GM12878 (cell line): ENCODE results near the gene GNAQ. TPM values are rescaled to one million over a fixed set of nuclear protein-coding genes. Genes with fewer than 3 reads are reported as not detected.

Source experiments
- ATAC-seq: fragments of 200-7000 bp; cut with Tn5 transposase; 3 replicates; pipeline ENCODE4 v1.9.1; 2020; ENCODE audit warnings: mild to moderate bottlenecking, moderate library complexity
- BruUV-seq: library from RNA; stranded (reverse); fragments of 400-500 nt; replicated peaks from 2 replicates; lab custom pipeline; 2021; lab: Mats Ljungman, UMichigan
- CTCF ChIA-PET: fragments of 300-600 bp; sonication (Branson Sonifier 250); formaldehyde crosslinking; extraction: SDS; loops from one replicate; lab custom pipeline; 2021; ENCODE audit warnings: inconsistent platforms; lab: Yijun Ruan, JAX
- POLR2A ChIA-PET: fragments of 350-600 bp; formaldehyde crosslinking; extraction: SDS; loops from one replicate; lab custom pipeline; 2021; ENCODE audit warnings: inconsistent platforms; lab: Charles Lee
- RAD21 ChIA-PET: fragments of 300-600 bp; sonication (Branson Sonifier 250); formaldehyde crosslinking; loops from one replicate; lab custom pipeline; 2023; ENCODE audit warnings: antibody characterized with exemption; ENCODE audit not compliant: unreplicated experiment; lab: Charles Lee
- SMC1A ChIA-PET: fragments of 300-600 bp; sonication (Branson Sonifier 250); formaldehyde crosslinking; loops from one replicate; lab custom pipeline; 2023; ENCODE audit not compliant: unreplicated experiment, uncharacterized antibody; lab: Charles Lee
- DNase-seq: peaks from one replicate; pipeline ENCODE4 v3.0.0-alpha.2; 2011; ENCODE audit warnings: low read depth, low spot score
- FAIRE-seq: peaks from 3 replicates; lab custom pipeline; 2011; peaks lifted over from hg19 to GRCh38; lab: Jason Lieb, UNC
- H2AFZ ChIP-seq: 2 replicates; pipeline ENCODE4 v1.6.0; 2011; ENCODE audit warnings: low read depth, low read length, control low read depth; ENCODE audit not compliant: control insufficient read depth
- H3K27ac ChIP-seq: 2 replicates; pipeline ENCODE4 v1.5.1; 2011; ENCODE audit warnings: control low read depth; ENCODE audit not compliant: control insufficient read depth, insufficient read depth
- H3K27me3 ChIP-seq, 2 experiments: replicated peaks in 1 of 2; 2 replicates each; pipeline versions ENCODE4 v1.6.0 to v1.6.1; 2011; ENCODE audit warnings: low read length in 1 of 2; ENCODE audit not compliant: control insufficient read depth in 2 of 2, insufficient read depth in 2 of 2
- H3K36me3 ChIP-seq, 2 experiments: 2 replicates each; pipeline ENCODE4 v1.5.1; 2011; ENCODE audit warnings: low read length in 1 of 2; ENCODE audit not compliant: control insufficient read depth in 2 of 2, insufficient read depth in 2 of 2
- H3K4me1 ChIP-seq: 2 replicates; pipeline ENCODE4 v1.6.1; 2011; ENCODE audit warnings: mild to moderate bottlenecking, low read length, moderate library complexity, mixed read lengths; ENCODE audit not compliant: control insufficient read depth, insufficient read depth
- H3K4me2 ChIP-seq: 2 replicates; pipeline ENCODE4 v1.6.0; 2011; ENCODE audit warnings: control low read depth; ENCODE audit not compliant: control insufficient read depth, insufficient read depth
- H3K4me3 ChIP-seq: fragments of 200-600 bp; sonication (generic); 2 replicates; pipeline ENCODE4 v1.5.1; 2016
- H3K79me2 ChIP-seq: 2 replicates; pipeline ENCODE4 v1.6.0; 2011; ENCODE audit warnings: low read length; ENCODE audit not compliant: control insufficient read depth, insufficient read depth
- H3K9ac ChIP-seq: 2 replicates; pipeline ENCODE4 v1.8.0; 2011; ENCODE audit warnings: low read length, control low read depth, mixed read lengths; ENCODE audit not compliant: control insufficient read depth, insufficient read depth
- H3K9me3 ChIP-seq: replicated peaks from 3 replicates; pipeline ENCODE4 v1.5.1; 2011; ENCODE audit warnings: mild to moderate bottlenecking, low read length; ENCODE audit not compliant: control insufficient read depth, insufficient read depth
- H4K20me1 ChIP-seq: 2 replicates; pipeline ENCODE4 v1.6.0; 2011; ENCODE audit not compliant: control insufficient read depth, insufficient read depth
- E2F8 ChIP-seq: fragments of 450-650 bp; IDR thresholded peaks from 2 replicates; pipeline ENCODE4 v1.6.1; 2018; ENCODE audit warnings: mild to moderate bottlenecking, low read depth, moderate library complexity; ENCODE audit not compliant: partially characterized antibody
- EP300 ChIP-seq, 2 experiments: fragments of 150-350 bp in 1 of 2; IDR thresholded peaks; 2 replicates each; pipeline ENCODE4 v1.6.1; 2011 to 2012; ENCODE audit warnings: low read depth in 2 of 2, low read length in 2 of 2, borderline replicate concordance in 1 of 2, improper control_type of control experiment in 1 of 2, inconsistent platforms in 1 of 2; ENCODE audit not compliant: control insufficient read depth in 1 of 2
- HCFC1 ChIP-seq: fragments of 150-350 bp; IDR thresholded peaks from 2 replicates; pipeline ENCODE4 v1.6.1; 2014; ENCODE audit warnings: low read length
- HSF1 ChIP-seq: fragments of 150-350 bp; IDR thresholded peaks from 2 replicates; pipeline ENCODE4 v1.6.1; 2014; ENCODE audit warnings: mild to moderate bottlenecking, low read depth, low read length
- MXI1 ChIP-seq: fragments of 150-350 bp; IDR thresholded peaks from 2 replicates; pipeline ENCODE4 v1.6.1; 2011; ENCODE audit warnings: low read depth, mild to moderate bottlenecking, inconsistent platforms, low read length, improper control_type of control experiment
- NFIC ChIP-seq: IDR thresholded peaks from 2 replicates; pipeline ENCODE4 v1.6.1; 2012; ENCODE audit warnings: low read depth, mild to moderate bottlenecking, inconsistent platforms, low read length, moderate library complexity
- NFYA ChIP-seq: IDR thresholded peaks from 2 replicates; pipeline ENCODE4 v1.6.1; 2011; ENCODE audit warnings: low read depth, mild to moderate bottlenecking, low read length, improper control_type of control experiment, borderline replicate concordance
- SRF ChIP-seq, 2 experiments: IDR thresholded peaks; 2 replicates each; pipeline ENCODE4 v1.6.1; 2011; ENCODE audit warnings: low read depth in 2 of 2, low read length in 2 of 2, mild to moderate bottlenecking in 1 of 2, moderate library complexity in 1 of 2
- TCF7 ChIP-seq: IDR thresholded peaks from 2 replicates; pipeline ENCODE4 v1.6.1; 2014; ENCODE audit warnings: antibody characterized with exemption, borderline replicate concordance
- ZBTB11 ChIP-seq: fragments of 450-650 bp; formaldehyde crosslinking; IDR thresholded peaks from 2 replicates; pipeline ENCODE4 v1.5.0; 2022; ENCODE audit warnings: mild to moderate bottlenecking, missing genetic modification characterization
- ZNF687 ChIP-seq: fragments of 450-650 bp; IDR thresholded peaks from 2 replicates; pipeline ENCODE4 v1.6.1; 2017; ENCODE audit warnings: mild to moderate bottlenecking, moderate library complexity
- WGBS: methylation state at CpG from one replicate; pipeline ENCODE4 v1.1.6; 2016; ENCODE audit warnings: low lambda C conversion rate; ENCODE audit not compliant: insufficient replicate concordance, insufficient coverage; ENCODE audit errors: missing lambda C conversion rate; 5-methylcytosine and 5-hydroxymethylcytosine counted together
- in situ Hi-C: fragments of 300-500 bp; cut with MboI; formaldehyde crosslinking; loops from 9 replicates; pipeline ENCODE4 v1.14.3; 2018; ENCODE audit warnings: mixed read lengths
- intact Hi-C: fragments of 100-400 bp; cut with micrococcal nuclease; formaldehyde crosslinking; loops from one replicate; pipeline ENCODE4 v1.14.2; 2022; ENCODE audit not compliant: unreplicated experiment
- polyA plus RNA-seq, 11 experiments: library from polyadenylated mRNA; depleted of rRNA in 4 of 11; unstranded in 6 of 11; stranded (reverse) in 5 of 11; fragments of >200 nt; fragmentation: Nextera tagmentation in 4 of 11; fragmentation: Illumina TruSeq in 1 of 11; extraction: Ambion mirVana in 4 of 11; extraction: Trizol in 1 of 11; gene quantifications; 1 replicate in 1 of 11; 2 replicates in 10 of 11; pipeline versions ENCODE4 v1.2.1 to v1.2.3, GENCODE V29; 2011 to 2016; ENCODE audit warnings: inconsistent platforms in 2 of 11, missing spikeins in 2 of 11, low read depth in 1 of 11
- total RNA-seq, 4 experiments: library from RNA; depleted of rRNA in 3 of 4; stranded (reverse); fragments of >200 nt in 3 of 4; fragmentation: Illumina TruSeq in 1 of 4; extraction: Trizol in 1 of 4; gene quantifications; 2 replicates each; pipeline versions ENCODE4 v1.2.1 to v1.2.3, GENCODE V29; 2013 to 2021

GNAQ gene
- total and polyA plus RNA-seq, 10 of the 15 experiments (the other 5 are each of a cell fraction or from before 2014, with no cell fraction given): 0.15 to 47.2 (median 0.49) TPM

- ATAC-seq (no peak), FAIRE-seq (no peak), DNase-seq (no peak)
- Histone ChIP-seq H3K79me2 (no peaks in the 10 kb centered on the region), H3K9me3 (no peaks in the 10 kb centered on the region), H3K27me3 (no peaks in the 10 kb centered on the region; a peak in 1 of 4 replicates), H3K4me2 (no peak overlapping the region), H3K4me3 (no peak overlapping the region), H3K27ac (no peak overlapping the region), H3K4me1 (no peaks in the 10 kb centered on the region), H3K9ac (no peak overlapping the region), H2AFZ (no peak overlapping the region), H3K36me3 (no peaks in the 10 kb centered on the region), H4K20me1 (no peaks in the 10 kb centered on the region)
- ChIA-PET RAD21 (interaction anchor here (1.5 kb wide), 1 partner anchor 9 kb away, joined by 4 read pairs; no protein-coding TSS in a partner anchor), SMC1A (interaction anchor here (0.7 to 1.1 kb wide), 2 partner anchors 41 to 48 kb away, joined by 3 read pairs; no protein-coding TSS in a partner anchor), POLR2A (interaction anchor here (1.4 to 2.1 kb wide), 2 partner anchors 8 to 10 kb away, joined by 3 to 6 read pairs; no protein-coding TSS in a partner anchor), CTCF (interaction anchor here (1.4 to 2.0 kb wide), 2 partner anchors 10 to 392 kb away, joined by 3 to 9 read pairs; no protein-coding TSS in a partner anchor)
- intact Hi-C loops (loop anchor here (10.0 kb wide), 1 partner anchor 276 kb away; no protein-coding TSS in a partner anchor), in situ Hi-C loops (no loop called here)
- 54% methylated on average over 6 of the region's 6 CpGs for WGBS
- no TSS peak for BruUV-seq
- TF ChIP-seq EP300 (IDR thresholded peaks at IDR 0.05; ENCODE audit: borderline replicate concordance in 1 of 2, control insufficient read depth in 1 of 2, low read depth in 2 of 2, low read length in 2 of 2): no peak
- no peak for TF ChIP-seq MXI1
- no peak for TF ChIP-seq NFYA
- no peak for TF ChIP-seq HSF1
- TF ChIP-seq TCF7: no peak
- TF ChIP-seq HCFC1: no peak
- no peak for TF ChIP-seq ZBTB11 (CRISPR knock-in tag)
- TF ChIP-seq ZNF687: no peak
- no peak for TF ChIP-seq SRF (IDR thresholded peaks at IDR 0.05; ENCODE audit: low read depth in 2 of 2, low read length in 2 of 2)
- TF ChIP-seq NFIC: no peak
- no peak for TF ChIP-seq E2F8
These were observed 182.7 kb downstream of the GNAQ start for GRCh38 chr9:77848897-77849296.
